H1 (cell line): ENCODE results near the gene HSPA6. TPM values are rescaled to one million over a fixed set of nuclear protein-coding genes. Genes with fewer than 3 reads are reported as not detected.
"Not testable (repeated sequence)": the region's sequence is repeated elsewhere in the genome, so short reads cannot be mapped to it uniquely, and the experiment has no call there.

Experiments
- CTCF ChIA-PET: fragments of 300-600 bp; sonication (Branson Sonifier 250); formaldehyde crosslinking; loops from one replicate; lab custom pipeline; 2021; ENCODE audit not compliant: partially characterized antibody; lab: Charles Lee
- POLR2A ChIA-PET: fragments of 300-600 bp; sonication (Branson Sonifier 250); formaldehyde crosslinking; loops from one replicate; lab custom pipeline; 2021; ENCODE audit warnings: inconsistent platforms; ENCODE audit not compliant: partially characterized antibody; lab: Charles Lee
- DNase-seq, 2 experiments: peaks; one replicate each; pipeline versions ENCODE4 v3.0.0 to v3.0.0-alpha.2; 2010 to 2022; ENCODE audit warnings: low spot score in 2 of 2, low read depth in 1 of 2, mixed read lengths in 1 of 2
- FAIRE-seq: peaks from 2 replicates; lab custom pipeline; 2011; peaks lifted over from hg19 to GRCh38; lab: Jason Lieb, UNC
- H2AFZ ChIP-seq: 2 replicates; pipeline ENCODE4 v1.8.1; 2012; ENCODE audit warnings: low read length, inconsistent platforms
- H2AK5ac ChIP-seq: 2 replicates; pipeline ENCODE4 v1.6.1; 2013; ENCODE audit warnings: low read depth, low read length
- H2BK120ac ChIP-seq: replicated peaks from 2 replicates; pipeline ENCODE3; 2013; ENCODE audit warnings: low read depth, low read length, inconsistent platforms
- H2BK12ac ChIP-seq: 2 replicates; pipeline ENCODE4 v1.6.1; 2013; ENCODE audit warnings: low read depth, low read length
- H2BK15ac ChIP-seq: 2 replicates; pipeline ENCODE4 v1.6.1; 2013; ENCODE audit warnings: low read length
- H2BK20ac ChIP-seq: 2 replicates; pipeline ENCODE4 v1.6.1; 2013; ENCODE audit warnings: low read length
- H2BK5ac ChIP-seq: 2 replicates; pipeline ENCODE4 v1.6.1; 2013; ENCODE audit warnings: low read depth, low read length
- H3K14ac ChIP-seq: 2 replicates; pipeline ENCODE4 v1.6.1; 2013; ENCODE audit warnings: inconsistent platforms; ENCODE audit not compliant: insufficient read length
- H3K18ac ChIP-seq: 2 replicates; pipeline ENCODE4 v1.6.1; 2013; ENCODE audit warnings: low read length; ENCODE audit errors: extremely low read depth
- H3K23ac ChIP-seq: 2 replicates; pipeline ENCODE4 v1.6.1; 2013; ENCODE audit warnings: inconsistent platforms; ENCODE audit not compliant: insufficient read length
- H3K23me2 ChIP-seq: 2 replicates; pipeline ENCODE4 v1.6.1; 2013; ENCODE audit warnings: low read depth, low read length
- H3K27ac ChIP-seq: 2 replicates; pipeline ENCODE4 v1.6.1; 2011; ENCODE audit warnings: low read depth, low read length, inconsistent platforms
- H3K27me3 ChIP-seq, 4 experiments: replicated peaks in 1 of 4; 1 replicate in 1 of 4; 2 replicates in 3 of 4; pipeline versions ENCODE4 v1.6.1 to v1.8.1; 2011 to 2013; ENCODE audit warnings: low read length in 3 of 4, mild to moderate bottlenecking in 3 of 4, inconsistent platforms in 2 of 4, mixed read lengths in 2 of 4, moderate library complexity in 1 of 4; ENCODE audit not compliant: control insufficient read depth in 3 of 4, insufficient read depth in 3 of 4; ENCODE audit errors: extremely low read depth in 1 of 4
- H3K36me3 ChIP-seq, 4 experiments: 2 replicates each; pipeline versions ENCODE4 v1.6.1 to v1.8.1; 2011 to 2013; ENCODE audit warnings: mild to moderate bottlenecking in 4 of 4, low read length in 3 of 4, moderate library complexity in 2 of 4, control low read depth in 1 of 4, inconsistent platforms in 1 of 4; ENCODE audit not compliant: insufficient read depth in 4 of 4, control insufficient read depth in 2 of 4
- H3K4ac ChIP-seq: replicated peaks from 2 replicates; pipeline ENCODE3; 2013; ENCODE audit warnings: low read length, low read depth, mixed read lengths, inconsistent platforms; ENCODE audit not compliant: insufficient read length
- H3K4me1 ChIP-seq, 4 experiments: replicated peaks in 1 of 4; 1 replicate in 1 of 4; 2 replicates in 3 of 4; pipeline versions ENCODE4 v1.6.1 to v1.8.1; 2011 to 2013; ENCODE audit warnings: low read length in 3 of 4, inconsistent platforms in 2 of 4, mixed read lengths in 1 of 4; ENCODE audit not compliant: insufficient read depth in 4 of 4, control insufficient read depth in 3 of 4
- H3K4me2 ChIP-seq, 2 experiments: 2 replicates each; pipeline versions ENCODE4 v1.6.1 to v1.8.1; 2011 to 2013; ENCODE audit warnings: low read depth in 2 of 2, low read length in 2 of 2, control low read depth in 1 of 2, inconsistent platforms in 1 of 2, mild to moderate bottlenecking in 1 of 2; ENCODE audit not compliant: insufficient read depth in 1 of 2
- H3K4me3 ChIP-seq, 4 experiments: fragments of 200-600, 300-600 bp in 1 of 4; sonication (generic), shearing (Covaris generic), sonication (Bioruptor Twin) in 1 of 4; 2 replicates each; pipeline versions ENCODE4 v1.5.1 to v1.8.1; 2011 to 2016; ENCODE audit warnings: low read length in 4 of 4, low read depth in 3 of 4, control low read depth in 2 of 4, inconsistent platforms in 2 of 4, mild to moderate bottlenecking in 2 of 4, mixed read lengths in 1 of 4, moderate library complexity in 1 of 4; ENCODE audit not compliant: insufficient read depth in 2 of 4; ENCODE audit errors: extremely low read depth in 1 of 4
- H3K56ac ChIP-seq: replicated peaks from 2 replicates; pipeline ENCODE3; 2013; ENCODE audit warnings: low read depth, mild to moderate bottlenecking, mixed read lengths, low read length, inconsistent platforms; ENCODE audit not compliant: insufficient read length
- H3K79me1 ChIP-seq: 2 replicates; pipeline ENCODE4 v1.6.1; 2013; ENCODE audit warnings: low read depth, low read length, control low read depth
- H3K79me2 ChIP-seq, 2 experiments: 2 replicates each; pipeline versions ENCODE4 v1.6.1 to v1.8.1; 2012 to 2013; ENCODE audit warnings: low read length in 2 of 2, mild to moderate bottlenecking in 2 of 2, inconsistent platforms in 1 of 2; ENCODE audit not compliant: insufficient read depth in 2 of 2, control insufficient read depth in 1 of 2
- H3K9ac ChIP-seq, 4 experiments: replicated peaks in 1 of 4; 1 replicate in 1 of 4; 2 replicates in 3 of 4; pipeline versions ENCODE4 v1.6.1 to v1.8.1; 2011 to 2013; ENCODE audit warnings: low read depth in 3 of 4, low read length in 3 of 4, control low read depth in 2 of 4, mild to moderate bottlenecking in 2 of 4, moderate library complexity in 2 of 4, inconsistent platforms in 1 of 4; ENCODE audit errors: extremely low read depth in 1 of 4
- H3K9me3 ChIP-seq, 2 experiments: 2 replicates each; pipeline versions ENCODE4 v1.6.1 to v1.8.1; 2012 to 2013; ENCODE audit warnings: mild to moderate bottlenecking in 2 of 2, moderate library complexity in 2 of 2, control low read depth in 1 of 2, inconsistent platforms in 1 of 2, low read depth in 1 of 2, low read length in 1 of 2, mixed read lengths in 1 of 2; ENCODE audit not compliant: insufficient read depth in 2 of 2
- H4K20me1 ChIP-seq, 2 experiments: replicated peaks in 1 of 2; 2 replicates each; pipeline versions ENCODE3 to v1.8.1; 2011 to 2013; ENCODE audit warnings: inconsistent platforms in 2 of 2, low read length in 2 of 2, mild to moderate bottlenecking in 1 of 2; ENCODE audit not compliant: insufficient read depth in 2 of 2, control insufficient read depth in 1 of 2
- H4K5ac ChIP-seq: 2 replicates; pipeline ENCODE4 v1.6.1; 2013; ENCODE audit warnings: low read length, low read depth, mixed read lengths, inconsistent platforms; ENCODE audit not compliant: insufficient read length
- H4K8ac ChIP-seq: 2 replicates; pipeline ENCODE4 v1.8.0; 2013; ENCODE audit warnings: mild to moderate bottlenecking, moderate library complexity, low read length, inconsistent platforms; ENCODE audit not compliant: insufficient read depth; ENCODE audit errors: extremely low read depth
- H4K91ac ChIP-seq: replicated peaks from 2 replicates; pipeline ENCODE3; 2013; ENCODE audit warnings: low read length, mixed read lengths, inconsistent platforms; ENCODE audit not compliant: insufficient read length
- WGBS, 2 experiments: shearing (Covaris generic) in 1 of 2; methylation state at CpG; one replicate each; pipeline versions ENCODE4 v1.1.6 to v1.1.7; 2013 to 2015; ENCODE audit warnings: low lambda C conversion rate in 2 of 2, mixed read lengths in 2 of 2, inconsistent platforms in 1 of 2, low coverage in 1 of 2, missing lambda C conversion rate in 1 of 2; ENCODE audit not compliant: insufficient replicate concordance in 2 of 2, insufficient coverage in 1 of 2, insufficient read length in 1 of 2; ENCODE audit errors: extremely low coverage in 1 of 2, missing lambda C conversion rate in 1 of 2; 5-methylcytosine and 5-hydroxymethylcytosine counted together
- polyA plus RNA-seq, 7 experiments: library from polyadenylated mRNA; depleted of rRNA in 3 of 7; stranded (reverse) in 5 of 7; unstranded in 2 of 7; fragments of >200 nt in 5 of 7; fragments of 200-250 nt in 2 of 7; gene quantifications; 1 replicate in 5 of 7; 2 replicates in 1 of 7; 4 replicates in 1 of 7; pipeline versions ENCODE4 v1.2.1 to v1.2.3, GENCODE V29; 2011 to 2013; ENCODE audit warnings: missing spikeins in 2 of 7, mixed read lengths in 2 of 7
- total RNA-seq: library from RNA; stranded (reverse); fragmentation: NEBNext Ultra II Directional; extraction: Animal tissue kit (Norgen Biotek cat#: 25700); gene quantifications from 2 replicates; pipeline ENCODE4 v1.2.1, GENCODE V29; 2021

The HSPA6 gene
- total and polyA plus RNA-seq, 2 of the 8 experiments (the other 6 are each of a cell fraction or from before 2014, with no cell fraction given): 0.06 to 0.15 TPM

DNA sequence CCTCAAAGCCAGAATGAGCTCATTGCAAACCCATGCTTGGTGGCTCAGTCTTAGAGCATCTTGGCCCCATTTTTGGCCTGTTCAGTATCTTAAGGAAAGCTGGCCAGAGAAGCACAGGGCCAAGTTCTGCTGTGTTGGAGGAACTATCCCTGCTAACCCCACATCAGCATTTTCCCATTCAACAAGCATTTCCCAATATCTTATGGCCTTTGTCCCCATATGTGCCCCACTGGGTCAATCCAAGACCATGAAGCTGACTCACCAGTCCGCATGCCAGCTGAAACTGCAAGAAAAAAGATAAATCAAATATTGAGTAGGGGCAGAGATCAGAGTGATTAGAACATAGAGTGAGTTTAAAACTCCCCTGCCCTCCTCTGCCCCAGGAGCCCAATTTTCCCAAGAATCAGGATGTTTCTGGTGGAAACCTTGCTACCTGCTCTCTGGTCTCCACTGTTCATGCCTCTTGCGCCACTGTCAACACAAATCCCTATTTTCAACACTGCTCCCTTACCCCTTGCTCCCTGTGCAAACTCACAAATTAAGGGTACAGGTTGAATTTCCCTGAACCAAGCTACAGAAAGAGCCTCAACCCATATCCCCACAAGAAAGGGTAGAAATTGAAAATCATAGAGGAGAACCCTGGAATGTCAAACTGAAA lies 24.5 kb downstream of the HSPA6 start:
- H4K91ac ChIP-seq, FAIRE-seq: not testable (repeated sequence)

More for the DNA sequence above, 24.5 kb downstream of the HSPA6 start:
- H3K4me2 ChIP-seq, H2AK5ac ChIP-seq, POLR2A ChIA-PET, H3K4me1 ChIP-seq, CTCF ChIA-PET, H3K27ac ChIP-seq, H4K20me1 ChIP-seq, DNase-seq, H3K36me3 ChIP-seq, H3K4me3 ChIP-seq, H4K8ac ChIP-seq, H3K27me3 ChIP-seq, H2BK15ac ChIP-seq, H4K5ac ChIP-seq, H3K79me1 ChIP-seq, H2BK12ac ChIP-seq, H3K56ac ChIP-seq, H3K79me2 ChIP-seq, H3K9me3 ChIP-seq, H2BK5ac ChIP-seq, H3K23ac ChIP-seq, H2AFZ ChIP-seq, H3K4ac ChIP-seq, H3K14ac ChIP-seq, H3K9ac ChIP-seq, H2BK20ac ChIP-seq, H3K23me2 ChIP-seq, H2BK120ac ChIP-seq, H3K18ac ChIP-seq: not testable (repeated sequence)
- WGBS, 2 experiments: 94% methylated on average over 1 of the region's 2 CpGs; no CpG with 5 or more reads in 1 of the 2 experiments
